GM19193 (cell line): ENCODE measurements around the gene ADORA1.

Experiments used
- POLR2A ChIP-seq: IDR thresholded peaks from 4 replicates; pipeline ENCODE4 v1.6.1; 2011; ENCODE audit not compliant: insufficient read depth, insufficient read length; ENCODE audit errors: extremely low read depth

The ADORA1 gene

GRCh38 chr1:203127666-203128430 lies at the start of gene ADORA1:
TSS of gene ADORA1 (plus strand) at chr1:203127726. CDS start at chr1:203128842, 1,116 bp downstream.
- no peak for TF ChIP-seq POLR2A

- no peak for TF ChIP-seq POLR2A
Observed at GRCh38 chr1:203077956-203078355, 49.6 kb upstream of the ADORA1 start.

GRCh38 chr1:203078478-203078877 lies 49.0 kb upstream of the ADORA1 start:
- TF ChIP-seq POLR2A: no peak

- TF ChIP-seq POLR2A: no peak
Observed at GRCh38 chr1:203080456-203080855, 47.1 kb upstream of the ADORA1 start.

- no peak for TF ChIP-seq POLR2A
Observed at GRCh38 chr1:203081465-203082230, 45.9 kb upstream of the ADORA1 start.

- no peak for TF ChIP-seq POLR2A
Observed at GRCh38 chr1:203082231-203082505, 45.4 kb upstream of the ADORA1 start.

GRCh38 chr1:203082571-203083462 lies 44.7 kb upstream of the ADORA1 start:
- no peak for TF ChIP-seq POLR2A

GRCh38 chr1:203083463-203083921 lies 44.0 kb upstream of the ADORA1 start:
- TF ChIP-seq POLR2A: no peak

- TF ChIP-seq POLR2A: no peak
Observed at GRCh38 chr1:203084588-203085527, 42.7 kb upstream of the ADORA1 start.

- no peak for TF ChIP-seq POLR2A
Observed at GRCh38 chr1:203085528-203086406, 41.8 kb upstream of the ADORA1 start, which contains the start of gene MYOG. TSS of gene MYOG (minus strand) at chr1:203086012. CDS start at chr1:203085961, 51 bp downstream.

- no peak for TF ChIP-seq POLR2A
Observed at GRCh38 chr1:203086992-203087763, 40.3 kb upstream of the ADORA1 start.

GRCh38 chr1:203088441-203088840 lies 39.1 kb upstream of the ADORA1 start:
- TF ChIP-seq POLR2A: no peak
